GM12878 (cell line): ENCODE data around the gene TM9SF2. TPM values are rescaled to one million over a fixed set of nuclear protein-coding genes. Genes with fewer than 3 reads are reported as not detected.

ENCODE experiments used
- ATAC-seq: fragments of 200-7000 bp; cut with Tn5 transposase; 3 replicates; pipeline ENCODE4 v1.9.1; 2020; ENCODE audit warnings: mild to moderate bottlenecking, moderate library complexity
- BruUV-seq: library from RNA; stranded (reverse); fragments of 400-500 nt; replicated peaks from 2 replicates; lab custom pipeline; 2021; lab: Mats Ljungman, UMichigan
- CTCF ChIA-PET: fragments of 300-600 bp; sonication (Branson Sonifier 250); formaldehyde crosslinking; extraction: SDS; loops from one replicate; lab custom pipeline; 2021; ENCODE audit warnings: inconsistent platforms; lab: Yijun Ruan, JAX
- POLR2A ChIA-PET: fragments of 350-600 bp; formaldehyde crosslinking; extraction: SDS; loops from one replicate; lab custom pipeline; 2021; ENCODE audit warnings: inconsistent platforms; lab: Charles Lee
- RAD21 ChIA-PET: fragments of 300-600 bp; sonication (Branson Sonifier 250); formaldehyde crosslinking; loops from one replicate; lab custom pipeline; 2023; ENCODE audit warnings: antibody characterized with exemption; ENCODE audit not compliant: unreplicated experiment; lab: Charles Lee
- SMC1A ChIA-PET: fragments of 300-600 bp; sonication (Branson Sonifier 250); formaldehyde crosslinking; loops from one replicate; lab custom pipeline; 2023; ENCODE audit not compliant: unreplicated experiment, uncharacterized antibody; lab: Charles Lee
- DNase-seq: peaks from one replicate; pipeline ENCODE4 v3.0.0-alpha.2; 2011; ENCODE audit warnings: low read depth, low spot score
- FAIRE-seq: peaks from 3 replicates; lab custom pipeline; 2011; peaks lifted over from hg19 to GRCh38; lab: Jason Lieb, UNC
- H2AFZ ChIP-seq: 2 replicates; pipeline ENCODE4 v1.6.0; 2011; ENCODE audit warnings: low read depth, low read length, control low read depth; ENCODE audit not compliant: control insufficient read depth
- H3K27ac ChIP-seq: 2 replicates; pipeline ENCODE4 v1.5.1; 2011; ENCODE audit warnings: control low read depth; ENCODE audit not compliant: control insufficient read depth, insufficient read depth
- H3K27me3 ChIP-seq, 2 experiments: replicated peaks in 1 of 2; 2 replicates each; pipeline versions ENCODE4 v1.6.0 to v1.6.1; 2011; ENCODE audit warnings: low read length in 1 of 2; ENCODE audit not compliant: control insufficient read depth in 2 of 2, insufficient read depth in 2 of 2
- H3K36me3 ChIP-seq, 2 experiments: 2 replicates each; pipeline ENCODE4 v1.5.1; 2011; ENCODE audit warnings: low read length in 1 of 2; ENCODE audit not compliant: control insufficient read depth in 2 of 2, insufficient read depth in 2 of 2
- H3K4me1 ChIP-seq: 2 replicates; pipeline ENCODE4 v1.6.1; 2011; ENCODE audit warnings: mild to moderate bottlenecking, low read length, moderate library complexity, mixed read lengths; ENCODE audit not compliant: control insufficient read depth, insufficient read depth
- H3K4me2 ChIP-seq: 2 replicates; pipeline ENCODE4 v1.6.0; 2011; ENCODE audit warnings: control low read depth; ENCODE audit not compliant: control insufficient read depth, insufficient read depth
- H3K4me3 ChIP-seq: fragments of 200-600 bp; sonication (generic); 2 replicates; pipeline ENCODE4 v1.5.1; 2016
- H3K79me2 ChIP-seq: 2 replicates; pipeline ENCODE4 v1.6.0; 2011; ENCODE audit warnings: low read length; ENCODE audit not compliant: control insufficient read depth, insufficient read depth
- H3K9ac ChIP-seq: 2 replicates; pipeline ENCODE4 v1.8.0; 2011; ENCODE audit warnings: low read length, control low read depth, mixed read lengths; ENCODE audit not compliant: control insufficient read depth, insufficient read depth
- H3K9me3 ChIP-seq: replicated peaks from 3 replicates; pipeline ENCODE4 v1.5.1; 2011; ENCODE audit warnings: mild to moderate bottlenecking, low read length; ENCODE audit not compliant: control insufficient read depth, insufficient read depth
- H4K20me1 ChIP-seq: 2 replicates; pipeline ENCODE4 v1.6.0; 2011; ENCODE audit not compliant: control insufficient read depth, insufficient read depth
- BRCA1 ChIP-seq: IDR thresholded peaks from 2 replicates; pipeline ENCODE4 v1.6.1; 2011; ENCODE audit warnings: low read depth, low read length, improper control_type of control experiment
- CHD2 ChIP-seq: IDR thresholded peaks from 2 replicates; pipeline ENCODE4 v1.6.1; 2011; ENCODE audit warnings: low read depth, low read length, improper control_type of control experiment, borderline replicate concordance
- IRF4 ChIP-seq: IDR thresholded peaks from 2 replicates; pipeline ENCODE4 v1.6.1; 2011; ENCODE audit warnings: low read depth, low read length
- JUND ChIP-seq: IDR thresholded peaks from 2 replicates; pipeline ENCODE4 v1.6.1; 2012; ENCODE audit warnings: low read depth, mild to moderate bottlenecking, low read length, improper control_type of control experiment, moderate library complexity
- MAX ChIP-seq: IDR thresholded peaks from 2 replicates; pipeline ENCODE4 v1.6.1; 2012; ENCODE audit warnings: low read depth, low read length, improper control_type of control experiment
- NFYB ChIP-seq: IDR thresholded peaks from 2 replicates; pipeline ENCODE4 v1.6.1; 2011; ENCODE audit warnings: low read depth, mild to moderate bottlenecking, low read length, improper control_type of control experiment, moderate library complexity; ENCODE audit not compliant: insufficient read depth
- PML ChIP-seq: IDR thresholded peaks from 2 replicates; pipeline ENCODE4 v1.6.1; 2012; ENCODE audit warnings: low read length, inconsistent platforms
- POU2F2 ChIP-seq: IDR thresholded peaks from 3 replicates; pipeline ENCODE4 v1.6.1; 2011; ENCODE audit warnings: low read depth, mild to moderate bottlenecking, low read length, borderline replicate concordance
- REST ChIP-seq: IDR thresholded peaks from 2 replicates; pipeline ENCODE4 v1.6.1; 2012; ENCODE audit warnings: mild to moderate bottlenecking, low read depth, low read length
- SP1 ChIP-seq: IDR thresholded peaks from one replicate; pipeline ENCODE4 v1.6.1; 2011; ENCODE audit warnings: low read depth, low read length
- USF2 ChIP-seq: IDR thresholded peaks from 2 replicates; pipeline ENCODE4 v1.6.1; 2011; ENCODE audit warnings: low read depth, low read length, improper control_type of control experiment, borderline replicate concordance
- ZNF207 ChIP-seq: fragments of 450-650 bp; IDR thresholded peaks from 2 replicates; pipeline ENCODE4 v1.6.1; 2014; ENCODE audit warnings: antibody characterized with exemption, mild to moderate bottlenecking, borderline replicate concordance
- WGBS: methylation state at CpG from one replicate; pipeline ENCODE4 v1.1.6; 2016; ENCODE audit warnings: low lambda C conversion rate; ENCODE audit not compliant: insufficient replicate concordance, insufficient coverage; ENCODE audit errors: missing lambda C conversion rate; 5-methylcytosine and 5-hydroxymethylcytosine counted together
- in situ Hi-C: fragments of 300-500 bp; cut with MboI; formaldehyde crosslinking; loops from 9 replicates; pipeline ENCODE4 v1.14.3; 2018; ENCODE audit warnings: mixed read lengths
- intact Hi-C: fragments of 100-400 bp; cut with micrococcal nuclease; formaldehyde crosslinking; loops from one replicate; pipeline ENCODE4 v1.14.2; 2022; ENCODE audit not compliant: unreplicated experiment
- polyA plus RNA-seq, 11 experiments: library from polyadenylated mRNA; depleted of rRNA in 4 of 11; unstranded in 6 of 11; stranded (reverse) in 5 of 11; fragments of >200 nt; fragmentation: Nextera tagmentation in 4 of 11; fragmentation: Illumina TruSeq in 1 of 11; extraction: Ambion mirVana in 4 of 11; extraction: Trizol in 1 of 11; gene quantifications; 1 replicate in 1 of 11; 2 replicates in 10 of 11; pipeline versions ENCODE4 v1.2.1 to v1.2.3, GENCODE V29; 2011 to 2016; ENCODE audit warnings: inconsistent platforms in 2 of 11, missing spikeins in 2 of 11, low read depth in 1 of 11
- total RNA-seq, 4 experiments: library from RNA; depleted of rRNA in 3 of 4; stranded (reverse); fragments of >200 nt in 3 of 4; fragmentation: Illumina TruSeq in 1 of 4; extraction: Trizol in 1 of 4; gene quantifications; 2 replicates each; pipeline versions ENCODE4 v1.2.1 to v1.2.3, GENCODE V29; 2013 to 2021

The TM9SF2 gene
- total and polyA plus RNA-seq, 10 of the 15 experiments (the other 5 are each of a cell fraction or from before 2014, with no cell fraction given) = 34.6 to 128 (median 79.2) TPM

- ChIA-PET SMC1A (no interaction called here), CTCF (interaction anchor here (2.3 kb wide), 1 partner anchor 9 kb away, joined by 17 read pairs; no protein-coding TSS in a partner anchor)
These were observed 13.5 kb downstream of the TM9SF2 start for GRCh38 chr13:99514801-99515200.

More at GRCh38 chr13:99514801-99515200, 13.5 kb downstream of the TM9SF2 start:
- TF ChIP-seq POU2F2 (no peak), PML (no peak), MAX (no peak), USF2 (no peak), NFYB (no peak), BRCA1 (no peak), SP1 (no peak), IRF4 (no peak), JUND (no peak), REST (no peak), CHD2 (no peak), ZNF207 (no peak)
- Histone ChIP-seq H3K9ac (no peak overlapping the region), H3K79me2 (peaks cover 70% of the 10 kb centered on the region), H3K4me1 (no peaks in the 10 kb centered on the region; the same call in 1 of the 2 replicates), H3K4me3 (no peak overlapping the region), H3K27ac (no peak overlapping the region; the same call in 1 of the 2 replicates), H3K36me3 (peaks cover 0 to 14% of the 10 kb centered on the region in 2 experiments; a peak in 2 of 4 replicates), H2AFZ (no peak overlapping the region), H3K4me2 (no peak overlapping the region), H3K9me3 (no peaks in the 10 kb centered on the region; the same call in 2 of the 3 replicates), H4K20me1 (no peaks in the 10 kb centered on the region), H3K27me3 (no peaks in the 10 kb centered on the region)
- in situ Hi-C loops = no loop called here
- no TSS peak for BruUV-seq
- no peak for FAIRE-seq
- intact Hi-C loops = no loop called here
- POLR2A ChIA-PET = interaction anchor here (1.1 kb wide), 1 partner anchor 10 kb away, joined by 3 read pairs; no protein-coding TSS in a partner anchor
- ATAC-seq = no peak
- WGBS = 63% methylated on average over 4 of the region's 4 CpGs
- no peak for DNase-seq
- RAD21 ChIA-PET = interaction anchor here (1.6 kb wide), 1 partner anchor 8 kb away, joined by 5 read pairs; no protein-coding TSS in a partner anchor
